22Rv1 (cell line): ENCODE data around the gene CDKAL1.

Experiments used
- ZFX ChIP-seq: fragments of 450-650 bp; IDR thresholded peaks from 2 replicates; pipeline ENCODE4 v1.6.1; 2017; ENCODE audit warnings: antibody characterized with exemption, borderline replicate concordance
- TF ChIP-seq, protein P1 (sequence below): fragments of 450-650 bp; IDR thresholded peaks from 2 replicates; pipeline ENCODE4 v1.5.1; 2017; ENCODE audit warnings: mild to moderate bottlenecking

DNA sequence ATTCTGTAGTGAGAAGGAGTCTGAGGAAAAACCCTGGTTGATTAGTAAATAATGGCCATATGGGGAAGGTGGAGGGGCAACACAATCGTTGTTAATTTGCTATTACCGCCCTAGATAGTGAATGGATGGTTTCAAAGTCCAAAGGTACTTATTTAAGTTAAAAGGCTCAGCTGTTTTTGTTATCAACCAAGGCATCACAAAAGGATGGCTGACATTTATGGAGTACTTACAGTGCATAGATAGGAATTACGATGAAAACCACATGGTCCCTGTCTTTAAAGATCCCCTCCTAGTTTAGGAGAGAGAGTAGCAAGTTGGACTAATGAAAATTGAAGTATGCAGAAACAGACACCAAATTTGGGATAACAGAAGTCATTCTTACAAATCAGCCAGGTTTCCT lies 319.6 kb downstream of the CDKAL1 start:
- TF ChIP-seq, protein P1, sequence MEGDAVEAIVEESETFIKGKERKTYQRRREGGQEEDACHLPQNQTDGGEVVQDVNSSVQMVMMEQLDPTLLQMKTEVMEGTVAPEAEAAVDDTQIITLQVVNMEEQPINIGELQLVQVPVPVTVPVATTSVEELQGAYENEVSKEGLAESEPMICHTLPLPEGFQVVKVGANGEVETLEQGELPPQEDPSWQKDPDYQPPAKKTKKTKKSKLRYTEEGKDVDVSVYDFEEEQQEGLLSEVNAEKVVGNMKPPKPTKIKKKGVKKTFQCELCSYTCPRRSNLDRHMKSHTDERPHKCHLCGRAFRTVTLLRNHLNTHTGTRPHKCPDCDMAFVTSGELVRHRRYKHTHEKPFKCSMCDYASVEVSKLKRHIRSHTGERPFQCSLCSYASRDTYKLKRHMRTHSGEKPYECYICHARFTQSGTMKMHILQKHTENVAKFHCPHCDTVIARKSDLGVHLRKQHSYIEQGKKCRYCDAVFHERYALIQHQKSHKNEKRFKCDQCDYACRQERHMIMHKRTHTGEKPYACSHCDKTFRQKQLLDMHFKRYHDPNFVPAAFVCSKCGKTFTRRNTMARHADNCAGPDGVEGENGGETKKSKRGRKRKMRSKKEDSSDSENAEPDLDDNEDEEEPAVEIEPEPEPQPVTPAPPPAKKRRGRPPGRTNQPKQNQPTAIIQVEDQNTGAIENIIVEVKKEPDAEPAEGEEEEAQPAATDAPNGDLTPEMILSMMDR = no peak
- TF ChIP-seq ZFX = no peak
